ENCODE measurements around the gene EPB41L3. TPM values are rescaled to one million over a fixed set of nuclear protein-coding genes. Genes with fewer than 3 reads are reported as not detected.

EPB41L3 gene
- total RNA-seq, 1 experiment from 2014 or later = 16.1 TPM

DNA sequence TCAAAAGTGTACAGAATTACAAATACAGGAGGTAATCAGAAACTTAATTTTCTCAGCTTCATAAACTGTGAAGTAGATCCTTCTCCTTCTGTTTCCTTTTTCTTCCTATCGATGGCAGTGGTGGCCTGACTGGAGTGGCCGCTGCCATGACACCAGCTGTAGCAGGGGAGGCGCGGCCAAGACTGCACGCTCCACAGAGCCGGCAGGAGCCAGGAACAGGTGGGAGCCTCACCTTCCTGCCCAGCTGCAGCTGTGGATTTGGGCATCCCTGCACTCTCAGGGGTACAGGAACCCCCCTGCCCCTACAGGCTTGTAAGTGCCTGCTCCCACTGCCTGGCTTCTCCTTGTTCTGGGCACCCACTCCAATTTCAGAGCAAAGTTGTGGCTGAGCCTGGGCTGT is 76.1 kb downstream of the EPB41L3 start:
- Histone ChIP-seq H2BK12ac (ENCODE audit: insufficient read length, low read depth, low read length) (no peak overlapping the region), H4K8ac (replicated peaks; ENCODE audit: insufficient read length, low read depth, low read length) (no peak overlapping the region), H2BK20ac (ENCODE audit: low read depth, low read length, poor library complexity, severe bottlenecking) (no peak overlapping the region), H3K79me1 (ENCODE audit: insufficient read depth, low read depth, low read length, poor library complexity, severe bottlenecking) (no peaks in the 10 kb centered on the region), H3K4ac (ENCODE audit: low read depth, low read length) (no peak overlapping the region), H3K4me1 (ENCODE audit: insufficient read depth, low read length) (no peaks in the 10 kb centered on the region), H2BK5ac (ENCODE audit: insufficient read length, low read length) (no peak overlapping the region), H3K14ac (ENCODE audit: insufficient read depth, low read length) (no peak overlapping the region), H3K9ac (ENCODE audit: extremely low read depth, insufficient read length, low read length) (no peak overlapping the region), H3K79me2 (ENCODE audit: insufficient read depth, low read length) (no peaks in the 10 kb centered on the region), H2BK15ac (ENCODE audit: low read depth, low read length) (no peak overlapping the region), H3K56ac (ENCODE audit: insufficient read length, low read depth, low read length) (no peak overlapping the region), H3K27me3 (ENCODE audit: insufficient read depth, low read length) (no peaks in the 10 kb centered on the region), H4K20me1 (ENCODE audit: control insufficient read depth, insufficient read depth, insufficient read length) (no peaks in the 10 kb centered on the region), H3K4me2 (ENCODE audit: insufficient read depth, insufficient read length, low read length) (no peak overlapping the region), H3K9me3 (ENCODE audit: control insufficient read depth, low read depth, low read length) (no peaks in the 10 kb centered on the region), H4K5ac (ENCODE audit: insufficient read length, low read depth, low read length) (no peak overlapping the region), H3K18ac (ENCODE audit: insufficient read length, low read depth, low read length) (no peak overlapping the region), H2BK120ac (ENCODE audit: low read depth, low read length, poor library complexity, severe bottlenecking) (no peak overlapping the region), H2AFZ (ENCODE audit: low read length) (no peak overlapping the region), H2AK5ac (ENCODE audit: insufficient read length, low read length) (no peak overlapping the region), H3K27ac (ENCODE audit: insufficient read length, low read depth, low read length) (no peak overlapping the region), H3K23me2 (ENCODE audit: insufficient read length, low read depth, low read length, poor library complexity, severe bottlenecking) (no peaks in the 10 kb centered on the region), H3T11ph (ENCODE audit: low read length) (no peak overlapping the region), H4K91ac (ENCODE audit: insufficient read length, low read depth, low read length) (no peak overlapping the region), H3K23ac (ENCODE audit: insufficient read length, low read depth, low read length) (no peak overlapping the region)
- Mint-ChIP-seq H3K4me1 (peaks cover 0 to 11% of the 10 kb centered on the region in 2 experiments; a peak in 2 of 4 replicates), H3K27me3 (ENCODE audit: low read depth) (no peaks in the 10 kb centered on the region), H3K4me3 (no peak overlapping the region), H3K36me3 (ENCODE audit: insufficient read depth in 1 of 3, low read depth in 3 of 3) (no peaks in the 10 kb centered on the region), H3K27ac (no peak overlapping the region), H3K9me3 (no peaks in the 10 kb centered on the region)
- DNase-seq = no peak
- WGBS (ENCODE audit: extremely low coverage, insufficient read length, low lambda C conversion rate) = no CpG with 5 or more reads among the region's 6 CpGs
- TF ChIP-seq, protein P1, sequence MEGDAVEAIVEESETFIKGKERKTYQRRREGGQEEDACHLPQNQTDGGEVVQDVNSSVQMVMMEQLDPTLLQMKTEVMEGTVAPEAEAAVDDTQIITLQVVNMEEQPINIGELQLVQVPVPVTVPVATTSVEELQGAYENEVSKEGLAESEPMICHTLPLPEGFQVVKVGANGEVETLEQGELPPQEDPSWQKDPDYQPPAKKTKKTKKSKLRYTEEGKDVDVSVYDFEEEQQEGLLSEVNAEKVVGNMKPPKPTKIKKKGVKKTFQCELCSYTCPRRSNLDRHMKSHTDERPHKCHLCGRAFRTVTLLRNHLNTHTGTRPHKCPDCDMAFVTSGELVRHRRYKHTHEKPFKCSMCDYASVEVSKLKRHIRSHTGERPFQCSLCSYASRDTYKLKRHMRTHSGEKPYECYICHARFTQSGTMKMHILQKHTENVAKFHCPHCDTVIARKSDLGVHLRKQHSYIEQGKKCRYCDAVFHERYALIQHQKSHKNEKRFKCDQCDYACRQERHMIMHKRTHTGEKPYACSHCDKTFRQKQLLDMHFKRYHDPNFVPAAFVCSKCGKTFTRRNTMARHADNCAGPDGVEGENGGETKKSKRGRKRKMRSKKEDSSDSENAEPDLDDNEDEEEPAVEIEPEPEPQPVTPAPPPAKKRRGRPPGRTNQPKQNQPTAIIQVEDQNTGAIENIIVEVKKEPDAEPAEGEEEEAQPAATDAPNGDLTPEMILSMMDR (conservative IDR thresholded peaks at IDR 0.05) = no peak

Measured in H9 (cell line).